ENCODE data around the gene SHLD3. TPM values are rescaled to one million over a fixed set of nuclear protein-coding genes. Genes with fewer than 3 reads are reported as not detected.

Gene SHLD3
- 0.13 and 3.7 TPM in 2 replicates for polyA plus RNA-seq

GRCh38 chr5:65624571-65625555, at the start of gene SHLD3, which contains the start of gene TRAPPC13:
TSS of gene SHLD3 (plus strand) at chr5:65625027. CDS start at chr5:65629588, 4,561 bp downstream.
TSS of gene TRAPPC13 (plus strand) at chr5:65625027. CDS start at chr5:65625061, 34 bp downstream.

GRCh38 chr5:65624025-65624570, 729 bp upstream of the SHLD3 start, which contains the start of gene TRIM23:
TSS of gene TRIM23 (minus strand) at chr5:65624333. CDS start at chr5:65624274, 59 bp downstream.

Other genes with a start within 250 kb of the SHLD3 start
- gene ADAMTS6, start 143.1 kb upstream of the SHLD3 start, polyA plus RNA-seq: 0.08 and 2.7 TPM in 2 replicates
- gene CENPK, start 61.9 kb upstream of the SHLD3 start, polyA plus RNA-seq: 20.2 and 25.0 TPM in 2 replicates
- gene PPWD1, start 61.7 kb upstream of the SHLD3 start, polyA plus RNA-seq: 23.2 and 34.6 TPM in 2 replicates
- gene TRIM23, start 694 bp upstream of the SHLD3 start, polyA plus RNA-seq: 56.4 and 63.1 TPM in 2 replicates
- gene TRAPPC13, start within 50 bp of the SHLD3 start, polyA plus RNA-seq: 52.0 and 52.5 TPM in 2 replicates
- 8.9 and 20.9 TPM in 2 replicates for gene SGTB, start 97.1 kb downstream of the SHLD3 start, polyA plus RNA-seq
- gene NLN, start 97.2 kb downstream of the SHLD3 start, polyA plus RNA-seq: 2.1 and 3.0 TPM in 2 replicates

All from Purkinje cell (primary cell).